ENCODE measurements around the gene FHAD1. TPM values are rescaled to one million over a fixed set of nuclear protein-coding genes. Genes with fewer than 3 reads are reported as not detected.

The FHAD1 gene
- total and polyA plus RNA-seq, 9 donors, result 0.82 to 2.1 (median 1.3) TPM

DNA sequence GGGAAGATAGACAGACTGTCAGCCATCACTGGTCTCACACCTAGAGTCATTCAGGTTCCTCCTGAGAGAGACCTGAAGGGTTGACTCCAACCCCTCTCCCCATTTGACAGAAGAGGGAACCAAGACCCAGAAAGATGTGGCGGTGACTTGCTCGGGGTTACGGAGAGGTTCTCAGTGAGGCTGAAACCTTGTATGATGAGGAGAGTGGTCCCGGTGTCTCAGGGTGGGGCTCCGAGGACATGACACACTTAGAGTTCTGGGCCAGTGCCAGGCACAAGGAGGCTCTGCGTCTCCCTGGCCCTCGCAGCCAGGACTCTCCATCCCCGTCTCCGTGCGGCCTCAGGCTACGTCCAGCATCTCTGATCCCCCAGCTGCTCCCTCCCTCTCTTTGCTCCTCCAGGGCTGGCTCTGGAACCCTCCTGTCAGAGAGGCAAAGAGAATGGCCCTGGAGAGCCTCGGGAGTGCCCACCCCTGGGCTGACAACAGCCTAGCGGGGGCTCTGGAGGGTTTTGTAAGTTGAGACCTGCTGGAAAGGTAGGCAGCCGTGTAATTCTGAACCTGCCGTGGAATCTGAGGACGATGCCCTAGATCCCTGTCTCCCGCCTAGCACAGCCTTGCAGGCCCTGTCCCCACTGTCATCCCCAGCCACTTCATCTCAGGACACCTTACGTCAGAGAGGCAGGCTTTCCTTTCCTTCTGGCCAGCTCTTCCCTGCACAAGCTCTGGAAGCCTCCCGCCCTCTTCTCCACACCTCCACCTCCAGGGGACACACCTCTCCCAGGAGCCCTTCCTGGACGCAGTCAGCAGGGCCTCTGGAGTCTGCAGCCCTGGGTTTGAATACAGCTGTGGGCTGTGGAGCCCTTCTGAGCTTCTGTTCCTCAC is 166.8 kb downstream of the FHAD1 start:
- no peak overlapping the region for H3K4me3 ChIP-seq (ENCODE audit: low read length)
- no peak for DNase-seq
- peaks cover 5% of the 10 kb centered on the region for H3K36me3 ChIP-seq (ENCODE audit: control insufficient read depth, insufficient read depth, low read length)
- H3K4me1 ChIP-seq (ENCODE audit: control insufficient read depth, insufficient read depth, low read length), result peaks cover 56% of the 10 kb centered on the region
- H3K27me3 ChIP-seq (ENCODE audit: control insufficient read depth, insufficient read depth, low read length), result peaks cover 3% of the 10 kb centered on the region
- no peaks in the 10 kb centered on the region for H3K9me3 ChIP-seq (replicated peaks; ENCODE audit: control insufficient read depth, low read depth, low read length)
- H3K27ac ChIP-seq (ENCODE audit: low read length), result no peak overlapping the region
- WGBS (ENCODE audit: insufficient coverage), result 75% methylated on average over 18 of the region's 20 CpGs

DNA sequence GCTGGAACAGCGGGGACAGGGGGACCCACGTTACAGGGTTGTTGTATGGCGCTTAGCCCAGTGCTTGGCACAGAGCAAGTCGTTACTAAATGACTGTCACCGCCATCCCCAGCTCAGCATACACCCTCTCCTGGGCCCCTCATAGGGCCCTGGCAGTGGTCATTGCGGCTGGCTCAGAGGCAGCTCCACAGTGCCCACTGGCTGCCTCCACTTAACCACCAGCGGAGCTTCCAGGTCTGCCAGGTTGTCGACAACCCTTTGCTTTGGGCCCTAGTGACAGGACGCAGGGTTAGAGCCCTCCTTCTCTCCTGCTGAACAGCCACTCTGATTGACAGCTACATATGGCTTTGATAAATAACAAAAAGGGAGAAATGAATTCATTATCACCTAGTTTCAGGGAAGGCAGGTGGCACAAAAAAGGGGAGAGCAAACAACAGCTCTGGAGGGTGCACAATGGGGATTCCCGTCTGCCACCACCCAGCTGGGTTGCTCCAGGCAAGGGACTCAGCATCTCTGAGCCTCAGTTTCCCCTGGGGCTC is 167.5 kb downstream of the FHAD1 start:
- H3K9me3 ChIP-seq (replicated peaks; ENCODE audit: control insufficient read depth, low read depth, low read length), result no peaks in the 10 kb centered on the region
- 90% methylated on average over 8 of the region's 10 CpGs for WGBS (ENCODE audit: insufficient coverage)
- no peak overlapping the region for H3K27ac ChIP-seq (ENCODE audit: low read length)
- DNase-seq, result no peak
- no peak overlapping the region for H3K4me3 ChIP-seq (ENCODE audit: low read length)
- H3K4me1 ChIP-seq (ENCODE audit: control insufficient read depth, insufficient read depth, low read length), result peaks cover 51% of the 10 kb centered on the region
- H3K27me3 ChIP-seq (ENCODE audit: control insufficient read depth, insufficient read depth, low read length), result no peaks in the 10 kb centered on the region
- H3K36me3 ChIP-seq (ENCODE audit: control insufficient read depth, insufficient read depth, low read length), result peaks cover 5% of the 10 kb centered on the region

DNA sequence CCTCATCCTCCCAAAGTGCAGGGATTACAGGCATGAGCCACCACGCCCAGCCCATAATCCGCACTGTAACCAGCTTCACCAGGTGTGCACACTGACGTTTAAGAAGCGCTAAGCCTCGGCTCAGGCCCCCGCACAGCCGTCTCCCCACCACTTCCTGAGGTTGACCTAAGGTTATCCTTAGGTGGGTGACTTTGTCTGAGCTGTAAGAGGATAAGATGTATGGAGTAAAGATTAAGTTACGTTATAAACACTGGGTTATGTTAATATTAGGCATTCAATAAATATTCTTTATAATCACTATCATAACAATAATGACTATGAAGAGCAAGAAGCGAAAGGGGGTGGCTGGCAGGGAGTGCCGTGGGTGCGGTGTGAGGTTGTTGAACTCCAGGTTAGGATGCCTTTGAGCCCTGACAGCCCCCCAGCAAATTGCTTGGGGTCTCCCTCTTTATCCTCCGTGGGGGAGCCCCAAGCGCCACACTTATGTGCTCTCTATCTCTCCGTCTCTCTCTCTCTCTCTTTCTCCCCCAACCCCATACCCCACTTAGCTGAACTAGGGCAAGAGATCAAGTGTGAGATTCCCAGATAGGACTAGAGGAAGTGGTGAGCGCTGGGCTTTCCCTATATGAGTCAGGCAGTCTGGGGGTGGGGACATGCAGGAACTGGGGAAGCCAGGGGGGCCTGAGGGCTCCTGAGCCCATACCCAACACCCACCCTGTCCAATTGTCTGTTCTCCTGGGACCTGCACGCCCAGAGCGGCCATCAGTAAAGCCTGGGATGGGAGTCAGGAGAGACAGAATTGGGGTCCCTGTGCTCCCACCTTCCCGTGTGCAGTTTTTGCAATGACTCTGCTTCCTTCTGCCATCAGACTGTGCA is 170.3 kb downstream of the FHAD1 start:
- Histone ChIP-seq H3K27ac (ENCODE audit: low read length) (no peak overlapping the region), H3K36me3 (ENCODE audit: control insufficient read depth, insufficient read depth, low read length) (peaks cover 5% of the 10 kb centered on the region), H3K4me3 (ENCODE audit: low read length) (no peak overlapping the region), H3K27me3 (ENCODE audit: control insufficient read depth, insufficient read depth, low read length) (no peaks in the 10 kb centered on the region), H3K9me3 (replicated peaks; ENCODE audit: control insufficient read depth, low read depth, low read length) (no peaks in the 10 kb centered on the region), H3K4me1 (ENCODE audit: control insufficient read depth, insufficient read depth, low read length) (peaks cover 41% of the 10 kb centered on the region)
- DNase-seq, result peak; percentile 56
- WGBS (ENCODE audit: insufficient coverage), result 82% methylated on average over 3 of the region's 18 CpGs

DNA sequence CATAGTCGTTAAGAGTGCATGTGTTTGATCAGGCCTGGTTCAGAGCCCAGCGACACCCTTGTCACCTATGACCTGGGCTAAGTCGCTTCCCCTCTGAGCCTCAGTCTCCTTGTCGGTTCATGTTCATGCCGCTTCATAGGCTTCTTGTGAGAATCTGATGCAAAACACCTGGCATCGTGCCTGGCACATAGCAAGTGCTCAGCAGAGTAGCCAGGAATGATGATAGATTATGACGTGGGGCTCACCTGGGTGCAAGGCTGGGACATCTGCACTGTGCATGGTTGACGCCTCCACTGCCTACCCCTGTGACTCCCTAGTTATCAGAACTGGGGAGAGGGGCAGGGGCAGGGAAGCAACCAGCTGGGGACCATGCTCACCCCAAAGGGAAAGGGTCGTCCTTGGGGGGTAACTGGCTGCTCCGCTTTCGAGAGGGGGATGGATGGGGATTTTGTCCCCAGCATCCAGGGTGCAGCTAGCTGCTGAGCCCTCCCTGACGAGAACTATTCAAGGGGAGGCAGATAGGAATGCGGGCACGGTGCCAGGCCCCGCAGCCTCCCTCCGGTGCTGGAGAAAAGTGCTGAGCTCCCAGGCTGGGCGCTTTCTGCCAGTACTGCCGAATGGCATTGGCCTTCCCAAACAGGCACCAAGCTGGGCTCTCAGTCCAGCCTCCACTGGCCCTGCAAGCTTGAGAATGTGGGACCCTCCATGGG is 171.9 kb downstream of the FHAD1 start:
- H3K27ac ChIP-seq (ENCODE audit: low read length), result no peak overlapping the region
- no peak for DNase-seq
- H3K27me3 ChIP-seq (ENCODE audit: control insufficient read depth, insufficient read depth, low read length), result no peaks in the 10 kb centered on the region
- WGBS (ENCODE audit: insufficient coverage), result 71% methylated on average over 12 of the region's 18 CpGs
- H3K4me1 ChIP-seq (ENCODE audit: control insufficient read depth, insufficient read depth, low read length), result peaks cover 33% of the 10 kb centered on the region
- H3K4me3 ChIP-seq (ENCODE audit: low read length), result no peak overlapping the region
- peaks cover 5% of the 10 kb centered on the region for H3K36me3 ChIP-seq (ENCODE audit: control insufficient read depth, insufficient read depth, low read length)
- H3K9me3 ChIP-seq (replicated peaks; ENCODE audit: control insufficient read depth, low read depth, low read length), result no peaks in the 10 kb centered on the region

DNA sequence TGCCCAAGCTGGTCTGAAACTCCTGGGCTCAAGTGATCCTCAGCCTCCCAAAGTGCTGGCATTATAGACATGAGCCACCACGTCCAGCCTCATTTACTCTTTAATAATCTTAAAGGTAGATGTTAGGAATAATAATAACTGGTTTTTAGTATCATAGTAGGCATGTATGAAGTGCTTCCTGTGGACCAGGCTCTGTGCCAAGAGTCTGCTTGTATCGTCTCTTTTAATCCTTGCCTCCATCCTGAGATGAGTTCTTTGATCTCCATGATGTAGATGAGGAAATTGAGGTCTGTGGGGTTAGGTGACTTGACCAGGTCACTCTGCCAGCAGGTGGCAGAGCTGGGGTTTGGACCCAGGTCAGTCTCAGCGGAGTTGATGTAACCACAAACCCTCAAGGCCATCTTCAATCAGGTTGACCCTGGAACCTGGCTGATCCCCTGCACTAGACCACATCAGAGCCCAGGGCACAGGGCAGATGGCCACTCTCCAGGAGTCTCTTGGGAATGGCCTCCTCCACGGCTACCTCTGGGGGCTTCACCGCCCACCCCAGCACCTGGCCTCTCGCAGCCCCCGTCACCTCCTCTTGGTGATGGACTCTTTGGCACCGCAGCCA is 173.9 kb downstream of the FHAD1 start:
- DNase-seq, result no peak
- Histone ChIP-seq H3K9me3 (replicated peaks; ENCODE audit: control insufficient read depth, low read depth, low read length) (no peaks in the 10 kb centered on the region), H3K4me1 (ENCODE audit: control insufficient read depth, insufficient read depth, low read length) (peaks cover 43% of the 10 kb centered on the region), H3K36me3 (ENCODE audit: control insufficient read depth, insufficient read depth, low read length) (peaks cover 3% of the 10 kb centered on the region), H3K4me3 (ENCODE audit: low read length) (no peak overlapping the region), H3K27ac (ENCODE audit: low read length) (no peak overlapping the region), H3K27me3 (ENCODE audit: control insufficient read depth, insufficient read depth, low read length) (no peaks in the 10 kb centered on the region)
- 81% methylated on average over 5 of the region's 8 CpGs for WGBS (ENCODE audit: insufficient coverage)

DNA sequence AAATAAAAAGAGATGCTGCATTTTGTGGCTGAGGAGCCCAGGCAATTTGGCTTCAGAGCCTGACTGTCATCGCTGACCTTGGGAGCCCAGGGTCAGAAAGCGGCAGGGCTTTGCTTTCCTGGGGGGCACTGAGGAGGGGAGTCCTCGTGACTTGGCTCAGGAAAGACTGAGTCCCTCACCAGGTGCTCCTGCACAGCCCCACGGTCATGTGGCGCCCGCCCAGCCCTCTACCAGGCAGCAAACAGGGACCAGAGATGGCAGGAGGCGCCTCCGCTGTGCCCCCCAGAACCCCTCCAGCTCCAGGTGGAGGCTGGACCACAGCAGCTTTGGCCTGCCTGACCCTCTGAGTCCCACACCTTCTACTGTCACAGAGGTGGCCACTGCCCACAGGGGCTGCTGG is 175.8 kb downstream of the FHAD1 start:
- H3K4me1 ChIP-seq (ENCODE audit: control insufficient read depth, insufficient read depth, low read length), result peaks cover 56% of the 10 kb centered on the region
- H3K27ac ChIP-seq (ENCODE audit: low read length), result no peak overlapping the region

DNA sequence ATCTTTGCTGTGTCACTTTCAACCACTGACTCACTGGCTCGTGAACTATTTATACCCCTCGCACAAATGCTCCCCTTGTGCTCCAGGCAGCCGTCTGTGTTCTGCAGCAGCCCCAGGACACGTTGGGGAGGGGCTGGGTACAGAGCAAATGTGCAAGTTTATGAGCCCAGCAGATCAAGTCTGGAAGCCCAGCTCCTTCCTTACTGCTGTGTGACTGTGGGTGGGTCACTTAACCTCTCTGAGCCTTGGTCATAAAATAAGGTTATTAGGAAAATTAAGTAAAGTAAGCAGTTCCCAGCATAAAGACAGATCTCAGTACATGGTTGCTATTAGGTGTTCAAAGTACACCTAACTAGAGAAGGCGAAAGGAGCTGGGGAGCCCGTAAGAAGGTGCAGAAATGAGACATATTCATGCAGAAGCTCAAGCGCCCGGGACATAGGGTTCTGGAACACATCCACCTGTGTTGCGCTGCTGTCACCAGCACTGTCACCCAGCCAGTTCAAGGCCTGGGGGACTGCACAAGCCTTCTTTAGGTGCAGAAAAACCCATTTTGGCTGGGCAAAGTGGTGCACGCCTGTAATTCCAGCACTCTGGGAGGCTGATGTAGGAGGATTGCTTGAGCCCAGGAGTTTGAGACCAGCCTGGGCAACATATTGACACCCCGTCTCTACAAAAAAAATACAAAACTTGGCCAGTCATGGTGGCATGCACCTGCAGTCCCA is 176.5 kb downstream of the FHAD1 start:
- no peaks in the 10 kb centered on the region for H3K9me3 ChIP-seq (replicated peaks; ENCODE audit: control insufficient read depth, low read depth, low read length)
- peaks cover 58% of the 10 kb centered on the region for H3K4me1 ChIP-seq (ENCODE audit: control insufficient read depth, insufficient read depth, low read length)
- 95% methylated on average over 5 of the region's 11 CpGs for WGBS (ENCODE audit: insufficient coverage)
- no peak overlapping the region for H3K27ac ChIP-seq (ENCODE audit: low read length)
- no peaks in the 10 kb centered on the region for H3K27me3 ChIP-seq (ENCODE audit: control insufficient read depth, insufficient read depth, low read length)
- H3K36me3 ChIP-seq (ENCODE audit: control insufficient read depth, insufficient read depth, low read length), result peaks cover 8% of the 10 kb centered on the region
- DNase-seq, result no peak
- H3K4me3 ChIP-seq (ENCODE audit: low read length), result no peak overlapping the region

More for the DNA sequence above, 175.8 kb downstream of the FHAD1 start:
- Histone ChIP-seq H3K36me3 (ENCODE audit: control insufficient read depth, insufficient read depth, low read length) (peaks cover 7% of the 10 kb centered on the region), H3K27me3 (ENCODE audit: control insufficient read depth, insufficient read depth, low read length) (no peaks in the 10 kb centered on the region), H3K4me3 (ENCODE audit: low read length) (no peak overlapping the region), H3K9me3 (replicated peaks; ENCODE audit: control insufficient read depth, low read depth, low read length) (no peaks in the 10 kb centered on the region)
- DNase-seq, result no peak
- 88% methylated on average over 8 of the region's 8 CpGs for WGBS (ENCODE audit: insufficient coverage)

DNA sequence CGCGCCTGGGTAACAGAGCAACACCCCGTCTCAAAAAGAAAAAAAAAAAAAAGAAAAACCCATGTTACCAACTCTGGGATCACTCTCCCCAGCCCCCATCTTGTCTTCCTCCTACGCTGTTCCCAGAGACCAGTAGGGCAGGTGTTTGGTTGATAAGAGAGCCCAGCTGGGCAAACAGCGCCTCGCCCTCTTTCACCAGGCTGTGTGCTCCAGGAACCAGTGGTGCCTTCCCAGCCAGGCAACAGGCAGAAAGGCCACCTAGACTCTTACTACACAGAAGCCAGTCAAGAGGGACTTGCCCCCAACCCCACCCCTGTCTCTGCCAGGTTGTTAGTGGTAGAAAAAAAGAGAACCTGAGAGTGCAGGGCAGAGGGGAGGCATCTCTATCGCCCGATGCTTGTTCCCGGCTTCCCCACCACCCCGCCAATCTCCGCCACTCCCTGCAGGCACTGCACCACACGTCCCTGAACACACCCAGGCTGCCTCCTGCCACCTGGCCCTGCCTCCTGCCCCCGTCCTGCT is 177.2 kb downstream of the FHAD1 start:
- H3K27me3 ChIP-seq (ENCODE audit: control insufficient read depth, insufficient read depth, low read length), result no peaks in the 10 kb centered on the region
- H3K9me3 ChIP-seq (replicated peaks; ENCODE audit: control insufficient read depth, low read depth, low read length), result no peaks in the 10 kb centered on the region
- WGBS (ENCODE audit: insufficient coverage), result 75% methylated on average over 7 of the region's 13 CpGs
- no peak overlapping the region for H3K4me3 ChIP-seq (ENCODE audit: low read length)
- peaks cover 58% of the 10 kb centered on the region for H3K4me1 ChIP-seq (ENCODE audit: control insufficient read depth, insufficient read depth, low read length)
- no peak overlapping the region for H3K27ac ChIP-seq (ENCODE audit: low read length)
- no peak for DNase-seq
- peaks cover 10% of the 10 kb centered on the region for H3K36me3 ChIP-seq (ENCODE audit: control insufficient read depth, insufficient read depth, low read length)

DNA sequence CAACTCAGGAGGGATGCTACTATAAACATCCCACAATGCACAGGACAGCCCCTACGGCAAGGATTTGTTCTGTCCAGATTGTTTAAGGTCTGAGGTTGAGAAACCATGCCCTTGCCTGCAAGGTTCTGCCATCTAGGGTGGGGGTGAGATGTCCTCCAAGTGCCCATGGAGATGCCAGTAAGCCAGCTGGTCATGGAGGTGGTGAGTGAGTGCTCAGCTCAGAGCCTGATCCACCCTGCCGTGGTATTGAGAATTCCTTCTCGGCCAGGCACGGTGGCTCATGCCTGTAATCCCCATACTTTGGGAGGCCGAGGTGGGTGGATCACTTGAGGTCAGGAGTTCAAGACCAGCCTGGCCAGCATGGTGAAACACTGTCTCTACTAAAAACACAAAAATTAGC is 178.0 kb downstream of the FHAD1 start:
- no peak overlapping the region for H3K27ac ChIP-seq (ENCODE audit: low read length)
- peaks cover 58% of the 10 kb centered on the region for H3K4me1 ChIP-seq (ENCODE audit: control insufficient read depth, insufficient read depth, low read length)
- WGBS (ENCODE audit: insufficient coverage), result 60% methylated on average over 1 of the region's 5 CpGs
- no peaks in the 10 kb centered on the region for H3K9me3 ChIP-seq (replicated peaks; ENCODE audit: control insufficient read depth, low read depth, low read length)
- no peak for DNase-seq
- peaks cover 14% of the 10 kb centered on the region for H3K36me3 ChIP-seq (ENCODE audit: control insufficient read depth, insufficient read depth, low read length)
- H3K27me3 ChIP-seq (ENCODE audit: control insufficient read depth, insufficient read depth, low read length), result no peaks in the 10 kb centered on the region
- H3K4me3 ChIP-seq (ENCODE audit: low read length), result no peak overlapping the region
